Liver (tissue), 3 donors: ENCODE data around the gene PPM1M.

Experiments
- FOXA1 ChIP-seq: IDR thresholded peaks from 2 replicates; pipeline ENCODE4 v1.6.1; 2016; ENCODE audit warnings: antibody characterized with exemption
- MAX ChIP-seq: IDR thresholded peaks from 2 replicates; pipeline ENCODE4 v1.6.1; 2016; ENCODE audit warnings: antibody characterized with exemption
- RAD21 ChIP-seq, 2 donors: IDR thresholded peaks; 2 replicates each; pipeline ENCODE4 v1.6.1; 2016; ENCODE audit warnings: antibody characterized with exemption in 2 of 2, mild to moderate bottlenecking in 2 of 2
- SP1 ChIP-seq: IDR thresholded peaks from 2 replicates; pipeline ENCODE4 v1.6.1; 2018; ENCODE audit warnings: antibody characterized with exemption, mild to moderate bottlenecking
- TAF1 ChIP-seq: conservative IDR thresholded peaks from 2 replicates; pipeline ENCODE4 v1.6.1; 2016; ENCODE audit warnings: antibody characterized with exemption, mild to moderate bottlenecking
- TF ChIP-seq, protein P1 (sequence below): fragments of 150-350 bp; IDR thresholded peaks from 2 replicates; pipeline ENCODE4 v1.5.1; 2017; ENCODE audit warnings: improper control_type of control experiment, low read depth, low read length; ENCODE audit not compliant: missing input control
- TF ChIP-seq, protein P2 (sequence below): IDR thresholded peaks from 2 replicates; pipeline ENCODE4 v1.6.1; 2016; ENCODE audit warnings: antibody characterized with exemption
- donor health status: healthy.
- donor health status: healthy.

DNA sequence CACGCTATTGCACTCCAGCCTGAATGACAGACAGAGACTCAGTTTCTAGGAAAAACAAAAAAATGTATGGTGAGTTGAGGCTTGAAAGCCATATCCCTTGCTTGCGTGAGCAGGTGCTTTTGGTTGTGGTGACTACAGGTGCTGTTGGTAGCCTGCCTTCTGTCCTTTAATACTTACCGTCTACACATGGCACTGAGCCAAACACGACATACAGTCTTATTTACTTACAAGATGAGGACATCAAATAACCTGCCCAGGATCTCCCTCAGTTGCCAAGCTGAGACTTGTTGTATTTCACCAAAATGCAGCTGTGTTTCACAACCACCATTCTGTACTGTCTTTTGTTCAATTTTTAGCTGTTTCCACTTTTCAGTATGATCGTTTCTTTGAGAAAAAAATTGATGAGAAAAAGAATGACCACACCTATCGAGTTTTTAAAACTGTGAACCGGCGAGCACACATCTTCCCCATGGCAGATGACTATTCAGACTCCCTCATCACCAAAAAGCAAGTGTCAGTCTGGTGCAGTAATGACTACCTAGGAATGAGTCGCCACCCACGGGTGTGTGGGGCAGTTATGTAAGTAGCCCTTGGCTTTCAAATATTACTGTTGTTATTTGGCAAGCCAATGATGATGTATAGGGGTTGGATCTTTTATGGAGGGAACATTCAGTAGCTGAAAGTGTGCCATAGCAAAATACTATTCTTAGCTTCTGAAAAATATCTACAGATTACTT is 41.1 kb upstream of the PPM1M start:
- peak in 1 of 2 donors; percentile 12 for TF ChIP-seq RAD21 (IDR thresholded peaks at IDR 0.05)
- TF ChIP-seq FOXA1, result peak; percentile 96
- TF ChIP-seq, protein P1, sequence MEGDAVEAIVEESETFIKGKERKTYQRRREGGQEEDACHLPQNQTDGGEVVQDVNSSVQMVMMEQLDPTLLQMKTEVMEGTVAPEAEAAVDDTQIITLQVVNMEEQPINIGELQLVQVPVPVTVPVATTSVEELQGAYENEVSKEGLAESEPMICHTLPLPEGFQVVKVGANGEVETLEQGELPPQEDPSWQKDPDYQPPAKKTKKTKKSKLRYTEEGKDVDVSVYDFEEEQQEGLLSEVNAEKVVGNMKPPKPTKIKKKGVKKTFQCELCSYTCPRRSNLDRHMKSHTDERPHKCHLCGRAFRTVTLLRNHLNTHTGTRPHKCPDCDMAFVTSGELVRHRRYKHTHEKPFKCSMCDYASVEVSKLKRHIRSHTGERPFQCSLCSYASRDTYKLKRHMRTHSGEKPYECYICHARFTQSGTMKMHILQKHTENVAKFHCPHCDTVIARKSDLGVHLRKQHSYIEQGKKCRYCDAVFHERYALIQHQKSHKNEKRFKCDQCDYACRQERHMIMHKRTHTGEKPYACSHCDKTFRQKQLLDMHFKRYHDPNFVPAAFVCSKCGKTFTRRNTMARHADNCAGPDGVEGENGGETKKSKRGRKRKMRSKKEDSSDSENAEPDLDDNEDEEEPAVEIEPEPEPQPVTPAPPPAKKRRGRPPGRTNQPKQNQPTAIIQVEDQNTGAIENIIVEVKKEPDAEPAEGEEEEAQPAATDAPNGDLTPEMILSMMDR, result no peak
- peak; percentile 77 for TF ChIP-seq MAX
- TF ChIP-seq, protein P2, sequence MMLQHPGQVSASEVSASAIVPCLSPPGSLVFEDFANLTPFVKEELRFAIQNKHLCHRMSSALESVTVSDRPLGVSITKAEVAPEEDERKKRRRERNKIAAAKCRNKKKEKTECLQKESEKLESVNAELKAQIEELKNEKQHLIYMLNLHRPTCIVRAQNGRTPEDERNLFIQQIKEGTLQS, result no peak
- TF ChIP-seq SP1, result peak; percentile 52
- TF ChIP-seq TAF1, result no peak
